Kidney (tissue), 14 donors: ENCODE measurements around the gene SYNPO2. TPM values are rescaled to one million over a fixed set of nuclear protein-coding genes. Genes with fewer than 3 reads are reported as not detected.

ENCODE experiments used
- DNase-seq, 5 donors: peaks; one replicate each; pipeline ENCODE4 v3.0.0-alpha.2; 2013 to 2020
- FAIRE-seq: peaks from 2 replicates; lab custom pipeline; 2012; peaks lifted over from hg19 to GRCh38; lab: Jason Lieb, UNC
- H3K27ac ChIP-seq, 2 donors: one replicate each; pipeline ENCODE4 v1.7.0; 2013; ENCODE audit warnings: low read depth in 2 of 2, low read length in 2 of 2, inconsistent platforms in 1 of 2
- H3K27me3 ChIP-seq: one replicate; pipeline ENCODE4 v1.7.1; 2013; ENCODE audit warnings: low read length, inconsistent platforms; ENCODE audit not compliant: control insufficient read depth, insufficient read depth
- H3K36me3 ChIP-seq, 3 donors: one replicate each; pipeline versions ENCODE4 v1.7.0 to v1.7.1; 2013; ENCODE audit warnings: low read length in 3 of 3, control low read depth in 1 of 3, inconsistent platforms in 1 of 3; ENCODE audit not compliant: insufficient read depth in 3 of 3, control insufficient read depth in 2 of 3
- H3K4me1 ChIP-seq, 3 donors: one replicate each; pipeline versions ENCODE4 v1.7.0 to v1.7.1; 2013; ENCODE audit warnings: low read length in 3 of 3, inconsistent platforms in 1 of 3, low read depth in 1 of 3; ENCODE audit not compliant: control insufficient read depth in 2 of 3, insufficient read depth in 2 of 3
- H3K4me3 ChIP-seq, 3 donors: one replicate each; pipeline versions ENCODE4 v1.7.0 to v1.8.1; 2013; ENCODE audit warnings: low read length in 3 of 3, control low read depth in 1 of 3, inconsistent platforms in 1 of 3
- H3K9ac ChIP-seq, 3 donors: one replicate each; pipeline versions ENCODE4 v1.7.0 to v1.7.1; 2013; ENCODE audit warnings: low read length in 3 of 3, control low read depth in 1 of 3, inconsistent platforms in 1 of 3
- H3K9me3 ChIP-seq, 3 donors: one replicate each; pipeline versions ENCODE4 v1.7.0 to v1.7.1; 2013; ENCODE audit warnings: low read length in 3 of 3, control low read depth in 1 of 3, inconsistent platforms in 1 of 3; ENCODE audit not compliant: control insufficient read depth in 2 of 3, insufficient read depth in 1 of 3
- intact Hi-C: fragments of 100-400 bp; cut with DNase I; formaldehyde crosslinking; loops from one replicate; pipeline ENCODE4 v1.11.1; 2022
- polyA plus RNA-seq: library from polyadenylated mRNA; stranded (reverse); fragments of 350-450 nt; fragmentation: Illumina TruSeq; extraction: RNeasy Lipid Tissue Mini Kit (QIAGEN cat#74804); gene quantifications from one replicate; pipeline ENCODE4 v1.2.3, GENCODE V29; 2014; ENCODE audit warnings: low read depth, low replicate concordance; ENCODE audit not compliant: insufficient read depth
- total RNA-seq: library from RNA; stranded (reverse); fragmentation: NEBNext Ultra II Directional; extraction: Animal tissue kit (Norgen Biotek cat#: 25700); gene quantifications from one replicate; pipeline ENCODE4 v1.2.1, GENCODE V29; 2021
- TF ChIP-seq, protein P1 (sequence below): IDR thresholded peaks from 3 replicates; pipeline ENCODE4 v1.5.1; 2012; ENCODE audit warnings: mild to moderate bottlenecking, moderate library complexity, borderline replicate concordance; ENCODE audit not compliant: insufficient read depth; ENCODE audit errors: extremely low read depth
- donor health status: control.
- donor health status: control.
- donor health status: control.
- donor health status: control.
- donor health status: control.
- donor health status: DM: yes; HTN: yes; CAD: no.
- donor health status: Normal renal cell carcinoma (clear cell type).

The SYNPO2 gene
- total and polyA plus RNA-seq, 2 donors from 2014 or later: 7.5 to 56.5 TPM

DNA sequence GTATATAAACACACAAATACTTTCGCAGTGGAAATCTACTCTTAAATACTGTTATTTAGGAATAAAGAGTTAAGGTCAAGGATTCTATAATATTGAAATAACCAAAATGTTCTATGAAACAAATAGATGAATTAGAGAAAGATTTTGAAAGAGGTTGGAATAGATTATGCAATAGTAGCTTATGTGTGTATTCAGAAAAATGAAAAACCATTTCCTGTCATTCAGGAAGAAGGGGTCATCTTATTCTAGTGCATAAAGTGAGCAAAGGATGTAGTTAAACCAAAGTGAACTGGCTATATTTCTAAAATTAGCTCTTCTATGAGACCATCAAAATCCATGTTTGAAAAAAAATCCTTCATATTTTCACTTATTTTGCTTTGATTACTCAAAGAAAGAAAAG, 217.0 kb downstream of the SYNPO2 start:
- peaks cover 0 to 4% (median 0%) of the 10 kb centered on the region in 3 donors for H3K4me1 ChIP-seq
- FAIRE-seq (peak; percentile 17), DNase-seq (no peak)
- H3K4me3 ChIP-seq: no peak overlapping the region
- no peaks in the 10 kb centered on the region for H3K9me3 ChIP-seq
- no peak overlapping the region for H3K9ac ChIP-seq
- no peak overlapping the region for H3K27ac ChIP-seq
- intact Hi-C loops: no loop called here
- no peaks in the 10 kb centered on the region for H3K27me3 ChIP-seq
- TF ChIP-seq, protein P1, sequence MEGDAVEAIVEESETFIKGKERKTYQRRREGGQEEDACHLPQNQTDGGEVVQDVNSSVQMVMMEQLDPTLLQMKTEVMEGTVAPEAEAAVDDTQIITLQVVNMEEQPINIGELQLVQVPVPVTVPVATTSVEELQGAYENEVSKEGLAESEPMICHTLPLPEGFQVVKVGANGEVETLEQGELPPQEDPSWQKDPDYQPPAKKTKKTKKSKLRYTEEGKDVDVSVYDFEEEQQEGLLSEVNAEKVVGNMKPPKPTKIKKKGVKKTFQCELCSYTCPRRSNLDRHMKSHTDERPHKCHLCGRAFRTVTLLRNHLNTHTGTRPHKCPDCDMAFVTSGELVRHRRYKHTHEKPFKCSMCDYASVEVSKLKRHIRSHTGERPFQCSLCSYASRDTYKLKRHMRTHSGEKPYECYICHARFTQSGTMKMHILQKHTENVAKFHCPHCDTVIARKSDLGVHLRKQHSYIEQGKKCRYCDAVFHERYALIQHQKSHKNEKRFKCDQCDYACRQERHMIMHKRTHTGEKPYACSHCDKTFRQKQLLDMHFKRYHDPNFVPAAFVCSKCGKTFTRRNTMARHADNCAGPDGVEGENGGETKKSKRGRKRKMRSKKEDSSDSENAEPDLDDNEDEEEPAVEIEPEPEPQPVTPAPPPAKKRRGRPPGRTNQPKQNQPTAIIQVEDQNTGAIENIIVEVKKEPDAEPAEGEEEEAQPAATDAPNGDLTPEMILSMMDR: no peak
- no peaks in the 10 kb centered on the region for H3K36me3 ChIP-seq

DNA sequence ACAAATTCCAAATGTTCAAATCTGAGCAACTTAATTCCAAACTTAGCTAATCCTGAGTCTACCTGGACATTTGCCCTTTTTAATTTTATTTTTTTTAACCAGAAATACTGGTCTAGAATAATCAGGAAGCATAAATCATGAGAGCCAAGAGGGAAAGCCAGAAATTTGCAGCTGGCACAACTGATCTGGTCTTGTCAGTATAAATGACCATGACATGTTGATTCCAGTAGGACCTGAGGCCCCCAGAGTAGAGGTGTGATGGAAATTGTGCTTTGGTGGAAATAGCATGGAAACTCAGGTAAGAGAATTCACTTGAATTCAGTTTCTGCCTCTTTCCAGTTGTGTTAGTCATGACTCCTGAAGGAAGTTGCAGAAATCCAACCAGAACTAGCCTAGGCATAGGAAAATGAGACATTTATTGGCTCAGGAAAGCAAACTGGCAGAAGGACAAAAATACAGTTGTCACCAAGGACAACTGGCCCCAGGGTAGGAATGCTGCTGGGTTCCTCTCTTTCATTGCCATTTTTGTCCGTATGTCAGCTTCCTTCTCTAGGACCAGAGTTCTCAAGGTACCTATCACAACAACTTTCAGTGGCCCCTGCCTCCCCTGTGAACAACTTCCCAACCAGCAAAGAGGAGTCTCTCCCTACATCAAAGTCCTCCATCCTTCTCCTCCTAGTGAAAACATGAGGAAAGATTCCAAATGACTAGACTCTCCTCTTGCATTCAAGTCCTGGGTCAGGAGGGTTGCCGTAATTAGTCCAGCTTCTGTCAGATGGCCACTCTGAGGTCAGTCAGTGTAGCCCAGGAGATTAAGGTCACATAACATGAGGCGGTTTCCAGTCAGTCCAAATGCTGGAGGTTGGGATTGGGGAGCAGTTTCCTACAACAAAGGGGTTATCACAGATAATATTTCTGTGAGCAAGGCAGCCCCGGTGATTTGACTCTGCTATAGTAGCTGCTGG, 217.7 kb downstream of the SYNPO2 start:
- Histone ChIP-seq H3K36me3 (no peaks in the 10 kb centered on the region), H3K4me1 (peaks cover 0 to 4% (median 0%) of the 10 kb centered on the region in 3 donors), H3K9ac (no peak overlapping the region), H3K4me3 (no peak overlapping the region), H3K9me3 (no peaks in the 10 kb centered on the region), H3K27ac (peak overlapping the region in 1 of 2 donors; percentile 32), H3K27me3 (no peaks in the 10 kb centered on the region)
- TF ChIP-seq, protein P1: no peak
- FAIRE-seq (no peak), DNase-seq (no peak)
- intact Hi-C loops: no loop called here

DNA sequence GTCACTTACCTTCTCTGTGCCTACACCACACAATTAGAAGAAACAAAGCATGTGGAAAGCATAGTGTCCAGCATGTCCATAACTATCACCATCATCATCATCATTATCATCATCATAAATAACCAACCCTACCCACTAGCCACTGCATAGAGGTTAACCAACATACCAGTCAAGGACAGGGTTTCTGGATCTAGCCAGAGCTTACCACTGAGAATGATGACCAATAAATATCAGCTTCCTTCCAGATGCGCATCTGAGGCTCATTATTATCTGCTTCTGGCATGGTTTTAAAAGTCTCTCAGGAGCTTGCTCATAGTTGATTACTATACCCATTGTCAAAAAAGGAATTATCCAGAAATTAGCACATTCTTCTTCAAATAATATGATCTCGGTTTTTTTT, 221.5 kb downstream of the SYNPO2 start:
- Histone ChIP-seq H3K4me1 (peaks cover 0 to 4% (median 0%) of the 10 kb centered on the region in 3 donors), H3K9ac (no peak overlapping the region), H3K27me3 (no peaks in the 10 kb centered on the region), H3K9me3 (no peaks in the 10 kb centered on the region), H3K4me3 (no peak overlapping the region), H3K27ac (no peak overlapping the region), H3K36me3 (no peaks in the 10 kb centered on the region)
- intact Hi-C loops: no loop called here
- TF ChIP-seq, protein P1: no peak
- DNase-seq: no peak
- FAIRE-seq: no peak

Other genes starting within 250 kb of the SYNPO2 start
- gene METTL14, start 203.5 kb upstream of the SYNPO2 start, total RNA-seq: 46.4 TPM
- 10.1 TPM for gene METTL14, start 203.5 kb upstream of the SYNPO2 start, polyA plus RNA-seq
- 45.4 TPM for gene SEC24D, start 52.7 kb upstream of the SYNPO2 start, total RNA-seq
- 5.9 TPM for gene SEC24D, start 52.7 kb upstream of the SYNPO2 start, polyA plus RNA-seq
- 0.19 TPM for gene MYOZ2, start 247.0 kb downstream of the SYNPO2 start, total RNA-seq
- gene MYOZ2, start 247.0 kb downstream of the SYNPO2 start, polyA plus RNA-seq: 0.77 TPM